GM18502 (cell line): ENCODE results near the gene RCAN2.

ENCODE experiments used
- ATAC-seq: cut with Tn5 transposase; IDR thresholded peaks from one replicate; pipeline ENCODE4 v1.9.1; 2021; ENCODE audit warnings: mild to moderate bottlenecking; ENCODE audit not compliant: unreplicated experiment, poor library complexity

Gene RCAN2

GRCh38 chr6:46305833-46306232, 185.4 kb downstream of the RCAN2 start:
- no peak for ATAC-seq

- no peak for ATAC-seq
Measured at GRCh38 chr6:46305236-46305635, 186.0 kb downstream of the RCAN2 start.

GRCh38 chr6:46302816-46303215, 188.4 kb downstream of the RCAN2 start:
- ATAC-seq: no peak

- no peak for ATAC-seq
Measured at GRCh38 chr6:46302176-46302575, 189.1 kb downstream of the RCAN2 start.

GRCh38 chr6:46299253-46299652, 192.0 kb downstream of the RCAN2 start:
- peak; percentile 54 for ATAC-seq

- no peak for ATAC-seq
Measured at GRCh38 chr6:46296586-46296985, 194.7 kb downstream of the RCAN2 start.

GRCh38 chr6:46293641-46294316, 197.5 kb downstream of the RCAN2 start:
- peak; percentile 93 for ATAC-seq

- no peak for ATAC-seq
Measured at GRCh38 chr6:46291880-46292279, 199.4 kb downstream of the RCAN2 start.

GRCh38 chr6:46291275-46291633, 200.0 kb downstream of the RCAN2 start:
- peak; percentile 34 for ATAC-seq

- no peak for ATAC-seq
Measured at GRCh38 chr6:46290421-46291274, 200.6 kb downstream of the RCAN2 start.

GRCh38 chr6:46289898-46290297, 201.4 kb downstream of the RCAN2 start:
- no peak for ATAC-seq

- no peak for ATAC-seq
Measured at GRCh38 chr6:46288835-46289234, 202.4 kb downstream of the RCAN2 start.

- ATAC-seq: no peak
Measured at GRCh38 chr6:46287681-46288080, 203.6 kb downstream of the RCAN2 start.

GRCh38 chr6:46287043-46287442, 204.2 kb downstream of the RCAN2 start:
- ATAC-seq: no peak

GRCh38 chr6:46284475-46284874, 206.8 kb downstream of the RCAN2 start:
- no peak for ATAC-seq

GRCh38 chr6:46281110-46281509, 210.1 kb downstream of the RCAN2 start:
- ATAC-seq: no peak

- no peak for ATAC-seq
Measured at GRCh38 chr6:46279874-46280273, 211.4 kb downstream of the RCAN2 start.

GRCh38 chr6:46276576-46277142, 214.6 kb downstream of the RCAN2 start:
- ATAC-seq: no peak

GRCh38 chr6:46274502-46274901, 216.7 kb downstream of the RCAN2 start:
- no peak for ATAC-seq

- ATAC-seq: no peak
Measured at GRCh38 chr6:46273911-46274310, 217.3 kb downstream of the RCAN2 start.

- ATAC-seq: no peak
Measured at GRCh38 chr6:46271728-46272127, 219.5 kb downstream of the RCAN2 start.
